Ishikawa (cell line): ENCODE results near the gene KCNG4.

Source experiments
- CEBPB ChIP-seq: IDR thresholded peaks from 2 replicates; pipeline ENCODE4 v1.6.1; 2012
- CREB1 ChIP-seq: IDR thresholded peaks from 2 replicates; pipeline ENCODE4 v1.6.1; 2012; ENCODE audit warnings: low read depth
- EGR1 ChIP-seq: IDR thresholded peaks from 2 replicates; pipeline ENCODE4 v1.6.1; 2012
- EP300 ChIP-seq: IDR thresholded peaks from 2 replicates; pipeline ENCODE4 v1.6.1; 2012; ENCODE audit warnings: borderline replicate concordance
- FOXM1 ChIP-seq: IDR thresholded peaks from 2 replicates; pipeline ENCODE4 v1.6.1; 2012; ENCODE audit warnings: low read depth, borderline replicate concordance
- MAX ChIP-seq: IDR thresholded peaks from 2 replicates; pipeline ENCODE4 v1.6.1; 2012
- NFIC ChIP-seq: IDR thresholded peaks from 2 replicates; pipeline ENCODE4 v1.6.1; 2012
- RAD21 ChIP-seq: IDR thresholded peaks from 2 replicates; pipeline ENCODE4 v1.6.1; 2012; ENCODE audit warnings: low read depth
- TAF1 ChIP-seq: IDR thresholded peaks from 2 replicates; pipeline ENCODE4 v1.6.1; 2012; ENCODE audit warnings: low read depth, mild to moderate bottlenecking
- TCF12 ChIP-seq: IDR thresholded peaks from 2 replicates; pipeline ENCODE4 v1.6.1; 2012; ENCODE audit warnings: low read depth
- TEAD4 ChIP-seq: IDR thresholded peaks from 2 replicates; pipeline ENCODE4 v1.6.1; 2012
- YY1 ChIP-seq: IDR thresholded peaks from 2 replicates; pipeline ENCODE4 v1.6.1; 2012; ENCODE audit warnings: low read depth
- ZBTB7A ChIP-seq: IDR thresholded peaks from 2 replicates; pipeline ENCODE4 v1.6.1; 2012; ENCODE audit warnings: low read depth
- TF ChIP-seq, protein P1 (sequence below): IDR thresholded peaks from 2 replicates; pipeline ENCODE4 v1.6.1; 2012; ENCODE audit warnings: low read depth, mild to moderate bottlenecking
- TF ChIP-seq, protein P2 (sequence below): IDR thresholded peaks from 2 replicates; pipeline ENCODE4 v1.6.1; 2012

KCNG4 gene

DNA sequence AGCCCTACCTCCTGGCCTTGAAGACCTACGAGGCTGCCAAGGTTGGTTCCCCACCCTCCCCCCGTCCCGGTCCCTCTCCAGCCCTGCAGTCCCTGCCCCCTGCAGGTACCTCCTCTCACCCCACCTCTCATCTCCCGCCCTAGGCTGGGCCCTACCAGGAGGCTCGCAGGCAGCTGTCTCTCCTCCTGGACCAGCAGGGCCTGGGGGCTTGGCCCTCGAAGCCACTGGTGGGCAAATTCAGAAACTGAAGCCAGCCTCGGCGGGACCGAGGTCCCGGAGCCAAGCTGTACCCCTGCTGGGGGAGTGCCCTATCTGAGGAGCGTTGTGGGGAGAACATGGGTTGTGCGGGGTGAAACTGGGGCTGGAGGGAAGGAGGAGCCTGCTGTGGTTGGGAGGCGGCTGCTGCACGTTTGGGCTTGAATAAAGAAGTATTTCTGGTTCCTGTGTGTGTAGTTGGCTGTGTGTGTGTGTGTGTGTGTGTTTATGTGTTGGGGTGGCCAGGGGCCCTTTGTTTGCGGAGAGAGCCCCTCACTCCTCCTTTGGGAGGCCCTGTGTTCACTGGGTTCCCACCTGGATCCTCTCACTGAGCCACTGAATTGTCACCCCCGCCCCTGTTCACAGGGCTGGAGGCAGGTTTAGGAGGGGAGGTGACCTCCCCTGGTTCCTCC is 43.0 kb downstream of the KCNG4 start:
- TF ChIP-seq, protein P1, sequence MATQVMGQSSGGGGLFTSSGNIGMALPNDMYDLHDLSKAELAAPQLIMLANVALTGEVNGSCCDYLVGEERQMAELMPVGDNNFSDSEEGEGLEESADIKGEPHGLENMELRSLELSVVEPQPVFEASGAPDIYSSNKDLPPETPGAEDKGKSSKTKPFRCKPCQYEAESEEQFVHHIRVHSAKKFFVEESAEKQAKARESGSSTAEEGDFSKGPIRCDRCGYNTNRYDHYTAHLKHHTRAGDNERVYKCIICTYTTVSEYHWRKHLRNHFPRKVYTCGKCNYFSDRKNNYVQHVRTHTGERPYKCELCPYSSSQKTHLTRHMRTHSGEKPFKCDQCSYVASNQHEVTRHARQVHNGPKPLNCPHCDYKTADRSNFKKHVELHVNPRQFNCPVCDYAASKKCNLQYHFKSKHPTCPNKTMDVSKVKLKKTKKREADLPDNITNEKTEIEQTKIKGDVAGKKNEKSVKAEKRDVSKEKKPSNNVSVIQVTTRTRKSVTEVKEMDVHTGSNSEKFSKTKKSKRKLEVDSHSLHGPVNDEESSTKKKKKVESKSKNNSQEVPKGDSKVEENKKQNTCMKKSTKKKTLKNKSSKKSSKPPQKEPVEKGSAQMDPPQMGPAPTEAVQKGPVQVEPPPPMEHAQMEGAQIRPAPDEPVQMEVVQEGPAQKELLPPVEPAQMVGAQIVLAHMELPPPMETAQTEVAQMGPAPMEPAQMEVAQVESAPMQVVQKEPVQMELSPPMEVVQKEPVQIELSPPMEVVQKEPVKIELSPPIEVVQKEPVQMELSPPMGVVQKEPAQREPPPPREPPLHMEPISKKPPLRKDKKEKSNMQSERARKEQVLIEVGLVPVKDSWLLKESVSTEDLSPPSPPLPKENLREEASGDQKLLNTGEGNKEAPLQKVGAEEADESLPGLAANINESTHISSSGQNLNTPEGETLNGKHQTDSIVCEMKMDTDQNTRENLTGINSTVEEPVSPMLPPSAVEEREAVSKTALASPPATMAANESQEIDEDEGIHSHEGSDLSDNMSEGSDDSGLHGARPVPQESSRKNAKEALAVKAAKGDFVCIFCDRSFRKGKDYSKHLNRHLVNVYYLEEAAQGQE: no peak
- TF ChIP-seq, protein P2, sequence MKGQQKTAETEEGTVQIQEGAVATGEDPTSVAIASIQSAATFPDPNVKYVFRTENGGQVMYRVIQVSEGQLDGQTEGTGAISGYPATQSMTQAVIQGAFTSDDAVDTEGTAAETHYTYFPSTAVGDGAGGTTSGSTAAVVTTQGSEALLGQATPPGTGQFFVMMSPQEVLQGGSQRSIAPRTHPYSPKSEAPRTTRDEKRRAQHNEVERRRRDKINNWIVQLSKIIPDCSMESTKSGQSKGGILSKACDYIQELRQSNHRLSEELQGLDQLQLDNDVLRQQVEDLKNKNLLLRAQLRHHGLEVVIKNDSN: no peak
- no peak for TF ChIP-seq YY1
- TF ChIP-seq ZBTB7A: no peak
- TF ChIP-seq CEBPB: no peak

- TF ChIP-seq EP300: no peak
- no peak for TF ChIP-seq MAX
- TF ChIP-seq, protein P1: no peak
- TF ChIP-seq FOXM1: no peak
- TF ChIP-seq NFIC: no peak
- no peak for TF ChIP-seq EGR1
- no peak for TF ChIP-seq YY1
- no peak for TF ChIP-seq ZBTB7A
- TF ChIP-seq CREB1: no peak
- TF ChIP-seq TCF12: no peak
- TF ChIP-seq TAF1: no peak
- TF ChIP-seq RAD21: no peak
- no peak for TF ChIP-seq TEAD4
- TF ChIP-seq CEBPB: no peak
- TF ChIP-seq, protein P2: no peak
These were observed 43.7 kb downstream of the KCNG4 start for GRCh38 chr16:84196101-84196500.

DNA sequence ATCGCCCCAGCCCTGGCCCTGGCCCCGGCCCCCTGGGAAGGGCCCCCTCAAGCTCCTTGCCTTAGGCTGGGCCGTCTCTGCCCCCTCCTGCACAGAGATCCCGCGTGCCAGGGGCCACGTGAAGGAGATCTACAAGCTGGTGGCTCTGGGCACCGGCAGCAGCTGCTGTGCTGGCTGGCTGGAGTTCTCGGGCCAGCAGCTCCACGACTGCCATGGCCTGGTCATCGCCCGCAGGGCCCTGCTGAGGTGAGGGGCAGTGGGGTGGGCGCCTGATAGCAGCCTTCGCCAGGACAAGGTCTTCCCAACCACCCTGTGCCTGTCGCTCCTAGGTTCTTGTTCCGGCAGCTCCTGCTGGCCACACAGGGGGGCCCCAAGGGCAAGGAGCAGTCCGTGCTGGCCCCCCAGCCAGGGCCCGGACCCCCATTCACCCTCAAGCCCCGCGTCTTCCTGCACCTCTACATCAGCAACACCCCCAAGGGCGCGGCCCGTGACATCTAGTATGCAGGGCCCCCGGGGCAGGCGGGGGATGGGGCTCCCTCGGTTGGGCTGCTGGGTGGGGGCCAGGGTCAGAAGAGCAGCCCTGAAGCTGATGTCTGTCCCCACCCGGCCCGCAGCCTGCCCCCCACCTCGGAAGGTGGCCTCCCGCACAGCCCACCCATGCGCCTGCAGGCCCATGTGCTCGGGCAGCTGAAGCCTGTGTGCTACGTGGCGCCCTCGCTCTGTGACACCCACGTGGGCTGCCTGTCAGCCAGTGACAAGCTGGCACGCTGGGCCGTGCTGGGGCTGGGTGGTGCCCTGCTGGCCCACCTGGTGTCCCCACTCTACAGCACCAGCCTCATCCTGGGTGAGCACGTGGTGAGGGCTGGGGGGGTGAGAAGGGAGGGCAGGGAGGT is 44.4 kb downstream of the KCNG4 start:
- no peak for TF ChIP-seq CEBPB
- TF ChIP-seq, protein P1: no peak
- no peak for TF ChIP-seq TEAD4
- TF ChIP-seq CREB1: no peak
- TF ChIP-seq MAX: no peak
- TF ChIP-seq TCF12: no peak
- no peak for TF ChIP-seq RAD21
- no peak for TF ChIP-seq EP300
- TF ChIP-seq, protein P2: no peak
- no peak for TF ChIP-seq FOXM1
- TF ChIP-seq NFIC: no peak
- no peak for TF ChIP-seq ZBTB7A
- no peak for TF ChIP-seq YY1
- no peak for TF ChIP-seq TAF1
